ENCODE measurements around the gene CARD8.
"Not testable (repeated sequence)": the region's sequence is repeated elsewhere in the genome, so short reads cannot be mapped to it uniquely, and the experiment has no call there.

DNA sequence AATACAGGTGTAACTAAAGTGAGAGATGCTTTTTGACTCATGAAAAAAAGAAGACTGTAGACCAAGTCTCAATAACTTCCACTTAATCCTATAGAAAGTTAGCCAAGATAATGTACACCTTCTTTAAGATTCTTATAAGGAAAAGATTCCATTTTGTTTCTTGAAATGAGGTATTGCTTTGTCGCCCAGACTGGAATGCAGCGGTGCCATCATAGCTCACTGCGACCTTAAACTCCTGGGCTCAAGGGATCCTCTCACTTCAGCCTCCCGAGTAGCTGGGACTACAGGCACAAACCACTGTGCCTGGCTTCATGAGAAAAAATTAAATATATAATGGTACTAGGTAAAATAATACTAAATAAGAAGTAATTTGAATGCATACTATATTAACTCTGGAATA is 3.3 kb upstream of the CARD8 start:
- TF ChIP-seq CTCF (IDR thresholded peaks at IDR 0.05; ENCODE audit: poor library complexity, severe bottlenecking); MXI1 (conservative IDR thresholded peaks at IDR 0.05; ENCODE audit: poor library complexity, severe bottlenecking); RAD21 (conservative IDR thresholded peaks at IDR 0.05); EZH2 (IDR thresholded peaks at IDR 0.05; ENCODE audit: borderline replicate concordance, insufficient read depth, low read length, poor library complexity, severe bottlenecking); POLR2AphosphoS5 (IDR thresholded peaks at IDR 0.05); SMC3 (conservative IDR thresholded peaks at IDR 0.05; ENCODE audit: poor library complexity); TAF1 (IDR thresholded peaks at IDR 0.05; ENCODE audit: low read depth); EP300 (conservative IDR thresholded peaks at IDR 0.05; ENCODE audit: poor library complexity, severe bottlenecking): not testable (repeated sequence)
- TF ChIP-seq, protein P1, sequence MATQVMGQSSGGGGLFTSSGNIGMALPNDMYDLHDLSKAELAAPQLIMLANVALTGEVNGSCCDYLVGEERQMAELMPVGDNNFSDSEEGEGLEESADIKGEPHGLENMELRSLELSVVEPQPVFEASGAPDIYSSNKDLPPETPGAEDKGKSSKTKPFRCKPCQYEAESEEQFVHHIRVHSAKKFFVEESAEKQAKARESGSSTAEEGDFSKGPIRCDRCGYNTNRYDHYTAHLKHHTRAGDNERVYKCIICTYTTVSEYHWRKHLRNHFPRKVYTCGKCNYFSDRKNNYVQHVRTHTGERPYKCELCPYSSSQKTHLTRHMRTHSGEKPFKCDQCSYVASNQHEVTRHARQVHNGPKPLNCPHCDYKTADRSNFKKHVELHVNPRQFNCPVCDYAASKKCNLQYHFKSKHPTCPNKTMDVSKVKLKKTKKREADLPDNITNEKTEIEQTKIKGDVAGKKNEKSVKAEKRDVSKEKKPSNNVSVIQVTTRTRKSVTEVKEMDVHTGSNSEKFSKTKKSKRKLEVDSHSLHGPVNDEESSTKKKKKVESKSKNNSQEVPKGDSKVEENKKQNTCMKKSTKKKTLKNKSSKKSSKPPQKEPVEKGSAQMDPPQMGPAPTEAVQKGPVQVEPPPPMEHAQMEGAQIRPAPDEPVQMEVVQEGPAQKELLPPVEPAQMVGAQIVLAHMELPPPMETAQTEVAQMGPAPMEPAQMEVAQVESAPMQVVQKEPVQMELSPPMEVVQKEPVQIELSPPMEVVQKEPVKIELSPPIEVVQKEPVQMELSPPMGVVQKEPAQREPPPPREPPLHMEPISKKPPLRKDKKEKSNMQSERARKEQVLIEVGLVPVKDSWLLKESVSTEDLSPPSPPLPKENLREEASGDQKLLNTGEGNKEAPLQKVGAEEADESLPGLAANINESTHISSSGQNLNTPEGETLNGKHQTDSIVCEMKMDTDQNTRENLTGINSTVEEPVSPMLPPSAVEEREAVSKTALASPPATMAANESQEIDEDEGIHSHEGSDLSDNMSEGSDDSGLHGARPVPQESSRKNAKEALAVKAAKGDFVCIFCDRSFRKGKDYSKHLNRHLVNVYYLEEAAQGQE (IDR thresholded peaks at IDR 0.05; ENCODE audit: borderline replicate concordance): not testable (repeated sequence)
